Measurements from ENCODE around the gene SPEN.
"Not testable (repeated sequence)": the region's sequence is repeated elsewhere in the genome, so short reads cannot be mapped to it uniquely, and the experiment has no call there.

The SPEN gene

DNA sequence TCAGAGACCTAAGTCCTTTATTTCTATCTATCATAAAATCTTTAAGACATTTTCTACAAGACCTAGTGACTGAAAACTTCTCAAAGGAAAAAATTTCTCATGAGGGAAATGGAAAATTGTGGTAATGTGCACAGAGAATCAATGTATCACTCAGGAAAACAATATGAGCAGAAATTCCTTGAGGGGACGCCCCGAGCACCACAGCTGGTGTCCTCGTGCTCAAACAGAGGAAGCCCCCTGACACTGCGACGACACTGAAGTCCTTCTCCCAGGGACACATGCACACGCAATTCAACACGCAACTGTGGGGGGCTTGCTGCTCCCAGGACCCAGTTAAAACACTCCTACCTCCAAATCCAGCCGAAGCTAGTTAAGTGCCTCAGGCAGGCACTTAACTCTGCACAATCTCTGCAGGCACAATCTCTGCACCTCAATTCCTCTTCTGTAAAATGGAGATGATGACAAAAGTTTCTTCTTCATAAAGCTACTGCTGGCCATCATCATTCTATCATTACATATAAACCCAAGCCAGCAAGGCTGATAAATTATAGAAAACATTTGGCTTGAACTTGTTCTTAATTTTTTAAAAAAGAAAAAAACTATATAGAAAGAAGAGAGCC lies 112.4 kb downstream of the SPEN start:
- no peak for DNase-seq (ENCODE audit: low read depth in 2 of 2)

DNA sequence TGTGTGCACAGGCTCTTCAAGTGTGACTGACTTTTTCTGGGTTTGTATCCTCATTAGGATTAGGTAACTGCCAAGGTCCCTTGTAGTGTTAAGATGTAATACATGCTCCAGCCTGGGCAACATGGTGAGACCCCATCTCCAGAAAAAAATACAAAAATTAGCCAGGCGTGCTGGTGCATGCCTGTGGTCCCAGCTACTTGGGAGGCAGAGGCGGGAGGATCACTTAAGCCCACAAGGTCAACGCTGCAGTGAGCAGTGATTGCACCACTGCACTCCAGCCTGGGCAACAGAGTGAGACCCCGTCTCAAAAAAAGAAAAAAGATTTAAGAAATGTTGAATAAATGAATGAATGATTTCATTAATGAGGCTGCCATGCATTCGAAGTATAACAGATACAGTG lies 113.3 kb downstream of the SPEN start:
- DNase-seq (ENCODE audit: low read depth in 2 of 2) = no peak

DNA sequence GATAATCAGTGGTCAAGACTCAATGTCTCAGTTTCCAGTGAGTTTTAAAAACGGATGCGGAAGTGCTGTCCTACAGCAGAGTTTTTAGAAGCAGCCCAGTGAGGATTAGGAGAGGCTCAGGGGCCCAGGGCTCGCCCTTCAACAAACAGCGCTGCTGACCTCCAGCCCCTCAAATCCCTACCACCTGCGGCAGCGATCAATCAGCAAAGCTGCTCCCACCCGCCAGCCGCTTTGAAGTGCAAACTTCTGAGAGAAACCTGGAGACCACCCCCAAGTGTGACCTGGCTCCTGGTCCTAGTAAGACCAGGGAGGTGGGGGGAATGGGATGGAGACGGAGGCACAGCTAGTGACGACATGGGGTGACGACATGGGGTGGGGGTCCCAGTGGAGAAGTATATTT lies 114.0 kb downstream of the SPEN start:
- no peak for DNase-seq (ENCODE audit: low read depth in 2 of 2)

DNA sequence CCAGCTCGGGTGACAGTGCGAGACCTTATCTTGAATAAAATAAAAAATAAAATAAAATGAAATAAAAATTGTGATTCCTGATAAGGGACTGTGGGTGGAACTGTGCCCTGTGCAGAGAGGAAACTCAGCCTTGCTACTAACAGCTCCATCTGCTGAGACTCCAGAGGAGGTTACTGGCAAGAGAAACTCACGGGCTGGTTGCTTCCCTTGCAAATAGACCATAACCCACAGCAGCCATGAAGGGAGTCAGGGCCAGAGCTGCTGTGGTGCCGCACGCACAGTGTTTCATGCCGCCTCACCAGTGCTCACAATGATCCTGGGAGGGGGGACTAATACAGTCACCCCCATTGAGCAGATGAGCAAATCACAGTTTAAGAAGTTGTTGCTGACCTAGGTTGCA lies 114.7 kb downstream of the SPEN start:
- no peak for DNase-seq (ENCODE audit: low read depth in 2 of 2)

DNA sequence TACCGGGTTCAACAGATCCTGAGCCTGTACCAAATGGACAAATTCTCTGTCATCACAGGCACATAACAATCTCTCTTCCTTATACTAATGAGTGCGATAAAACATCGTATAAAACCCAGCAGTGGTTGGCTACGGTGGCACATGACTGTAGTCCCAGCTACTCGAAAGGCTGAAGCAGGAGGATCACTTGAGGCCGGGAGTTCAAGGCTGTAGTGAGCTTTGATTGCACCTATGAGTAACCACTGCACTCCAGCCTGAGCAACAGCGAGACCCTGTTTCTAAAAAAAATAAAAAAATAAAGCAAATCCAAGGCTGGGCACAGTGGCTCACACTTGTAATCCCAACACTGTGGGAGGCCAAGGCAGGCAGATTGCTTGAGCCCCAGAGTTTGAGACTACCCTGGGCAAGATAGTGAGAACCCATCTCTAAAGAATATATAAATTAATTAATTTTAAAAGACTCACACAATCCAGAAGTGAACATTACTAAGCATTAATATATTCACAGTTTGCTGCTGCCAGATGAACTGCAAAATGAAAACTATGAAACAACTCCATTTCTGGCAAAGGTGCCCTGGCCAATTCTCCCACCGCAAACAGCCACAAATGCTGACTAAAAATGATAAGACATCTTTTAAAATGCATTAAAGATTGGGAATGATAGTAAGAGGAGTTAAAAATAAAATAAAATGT lies 115.3 kb downstream of the SPEN start:
- DNase-seq (ENCODE audit: low read depth in 2 of 2) = no peak

DNA sequence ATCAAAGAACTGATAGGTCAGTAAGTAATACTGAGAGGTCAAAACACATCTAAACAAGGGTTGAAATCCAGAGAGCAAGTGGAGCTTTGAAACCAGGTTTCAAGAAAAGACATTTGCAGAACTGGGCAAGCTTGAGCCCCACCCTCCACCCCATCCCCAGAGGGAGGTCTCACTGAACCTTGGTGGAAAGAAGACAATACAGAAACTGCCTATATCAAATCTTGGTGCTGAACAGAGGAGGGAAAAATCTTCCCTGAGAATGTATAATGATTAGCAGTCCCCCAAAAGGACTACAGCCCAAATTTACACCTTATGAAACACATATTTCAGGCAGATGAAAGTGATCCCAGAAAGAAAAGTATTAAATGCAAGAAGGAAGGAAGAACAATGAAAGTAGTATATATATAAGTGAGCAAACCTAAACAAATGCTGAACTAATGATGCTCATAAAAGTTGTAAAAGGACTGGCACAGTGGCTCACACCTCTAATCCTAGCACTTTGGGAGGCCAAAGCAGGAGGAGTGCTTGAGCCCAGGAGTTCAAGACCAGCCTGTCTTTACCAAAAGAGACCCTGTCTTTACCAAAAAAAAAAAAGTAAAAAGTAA lies 116.0 kb downstream of the SPEN start:
- no peak for DNase-seq (ENCODE audit: low read depth in 2 of 2)

DNA sequence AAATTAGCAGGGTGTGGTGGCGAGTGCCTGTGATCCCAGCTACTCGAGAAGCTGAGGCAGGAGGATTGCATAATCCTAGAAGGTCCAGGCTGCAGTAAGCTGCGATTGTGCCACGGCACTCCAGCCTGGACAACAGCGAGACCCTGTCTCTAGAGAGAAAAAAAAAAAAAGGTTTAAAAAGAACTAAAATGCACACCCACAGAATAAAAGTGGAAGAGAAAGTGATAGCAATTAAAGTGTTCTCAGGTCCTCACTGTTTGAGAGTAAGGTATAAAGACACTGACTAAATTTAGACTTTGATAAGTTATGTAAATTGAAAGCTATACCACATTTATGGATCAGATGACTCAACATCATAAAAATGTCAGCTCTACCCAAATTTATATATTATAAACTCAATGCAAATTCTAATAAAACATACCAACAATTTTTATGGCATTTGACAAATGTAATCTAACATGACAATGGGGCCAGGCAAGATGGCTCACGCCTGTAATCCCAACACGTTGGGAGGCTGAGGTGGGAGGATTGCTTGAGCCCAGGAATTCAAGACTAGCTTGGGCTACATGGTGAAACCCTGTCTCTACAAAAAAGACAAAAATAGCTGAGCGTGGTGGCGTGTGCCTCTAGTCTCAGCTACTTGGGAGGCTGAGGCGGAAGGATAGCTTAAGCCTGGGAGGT lies 116.6 kb downstream of the SPEN start:
- no peak for DNase-seq (ENCODE audit: low read depth in 2 of 2)

DNA sequence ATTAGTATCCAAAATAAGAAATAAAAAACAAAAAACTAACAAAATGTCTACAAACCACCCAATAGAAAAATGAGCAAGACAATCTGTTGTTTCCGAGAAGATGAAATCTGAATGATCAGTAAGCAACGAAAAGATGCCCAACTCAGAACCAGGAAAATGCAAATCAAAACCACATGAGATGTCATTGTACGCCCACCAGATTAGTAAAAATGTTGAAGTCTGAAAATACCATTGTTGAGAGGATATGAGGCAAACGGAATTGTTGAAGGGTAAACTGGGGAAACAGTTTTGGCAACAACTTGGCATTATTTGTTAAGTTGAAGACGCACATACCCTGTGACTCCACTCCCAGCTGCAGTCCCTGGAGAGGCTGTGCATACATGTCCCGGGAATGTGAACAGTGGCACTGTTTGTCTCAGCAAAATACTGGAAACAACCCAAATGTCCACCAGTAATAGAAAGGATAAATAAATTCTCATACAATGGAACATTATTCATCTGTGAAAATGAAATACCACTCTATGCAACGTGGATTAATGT lies 117.8 kb downstream of the SPEN start:
- no peak for DNase-seq (ENCODE audit: low read depth in 2 of 2)

DNA sequence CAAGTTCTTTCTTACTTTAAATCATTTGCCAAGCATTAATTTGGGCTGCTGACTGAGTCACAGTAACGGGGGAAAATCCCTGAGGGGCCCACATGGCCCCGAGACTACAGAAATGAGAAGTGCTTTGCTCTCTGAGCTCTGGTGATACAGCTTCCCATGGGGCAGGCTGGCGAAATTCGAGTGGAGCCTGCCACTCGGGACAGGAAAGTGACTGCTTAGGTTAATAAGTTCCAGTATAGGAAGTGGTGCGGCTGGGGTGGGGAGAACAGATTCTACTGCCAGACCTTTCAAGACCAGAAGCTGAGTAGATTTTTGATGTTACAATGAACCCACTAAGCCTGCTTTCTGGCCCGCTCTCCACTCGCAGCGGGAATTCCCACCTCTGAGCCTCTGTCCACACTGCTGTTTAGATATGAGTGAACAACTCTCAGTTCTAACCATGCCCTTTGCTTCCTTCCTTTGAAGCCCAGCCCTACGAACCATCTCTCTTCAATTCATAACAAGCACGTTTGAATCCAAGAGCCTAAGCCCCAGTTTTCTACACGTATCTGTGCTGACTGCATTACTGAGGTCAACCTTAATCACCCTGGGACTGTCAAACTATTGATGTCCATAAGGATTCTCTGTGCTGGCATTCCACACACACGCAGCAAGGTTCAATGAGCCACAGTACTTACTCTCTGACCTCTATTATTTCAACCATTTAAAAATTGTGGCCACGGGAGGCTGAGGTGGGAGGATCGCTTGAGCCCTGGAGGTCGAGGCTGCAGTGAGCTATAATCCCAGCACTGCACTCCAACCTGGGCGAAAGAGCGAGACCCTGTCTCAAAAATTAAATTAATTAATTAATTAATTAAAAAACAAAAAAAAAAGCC lies 118.8 kb downstream of the SPEN start:
- no peak for DNase-seq (ENCODE audit: low read depth in 2 of 2)

DNA sequence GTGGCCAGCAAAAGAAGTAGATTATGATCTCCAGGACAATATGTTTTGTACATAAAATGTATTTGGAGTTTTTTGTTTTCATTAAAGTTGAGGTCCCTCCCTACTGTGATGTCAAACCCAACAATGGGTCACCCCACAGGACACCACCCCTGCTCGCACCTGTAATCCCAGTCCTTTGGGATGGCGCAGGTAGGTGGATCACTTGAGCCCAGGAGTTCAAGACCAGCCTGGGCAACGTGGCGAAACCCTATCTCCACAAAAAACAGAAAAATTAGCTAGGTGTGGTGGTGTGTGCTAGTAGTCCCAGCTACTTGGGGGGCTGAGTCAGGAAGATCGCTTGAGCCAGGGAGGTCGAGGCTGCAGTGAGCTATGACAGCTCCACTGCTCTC lies 119.4 kb downstream of the SPEN start:
- DNase-seq (ENCODE audit: low read depth in 2 of 2) = no peak

DNA sequence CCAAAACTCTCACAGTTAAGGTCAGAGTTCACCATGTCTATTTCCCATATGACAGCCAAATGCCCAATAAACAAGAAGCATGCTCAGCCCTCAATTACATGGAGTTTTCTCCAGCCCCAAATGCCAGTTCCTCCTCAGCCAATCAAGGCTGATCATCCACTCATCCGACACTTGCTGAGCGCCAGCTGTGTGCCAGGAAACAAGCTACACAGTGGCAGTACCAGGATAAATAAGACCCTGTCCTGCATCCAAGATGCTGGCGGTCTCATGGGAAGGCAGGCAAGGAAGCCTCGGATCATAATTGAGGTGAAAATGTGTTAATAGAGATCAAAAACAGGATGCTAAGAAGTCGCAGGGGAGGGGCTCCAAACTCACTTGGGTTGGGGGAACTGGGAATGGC lies 120.7 kb downstream of the SPEN start:
- DNase-seq (ENCODE audit: low read depth in 2 of 2) = no peak

DNA sequence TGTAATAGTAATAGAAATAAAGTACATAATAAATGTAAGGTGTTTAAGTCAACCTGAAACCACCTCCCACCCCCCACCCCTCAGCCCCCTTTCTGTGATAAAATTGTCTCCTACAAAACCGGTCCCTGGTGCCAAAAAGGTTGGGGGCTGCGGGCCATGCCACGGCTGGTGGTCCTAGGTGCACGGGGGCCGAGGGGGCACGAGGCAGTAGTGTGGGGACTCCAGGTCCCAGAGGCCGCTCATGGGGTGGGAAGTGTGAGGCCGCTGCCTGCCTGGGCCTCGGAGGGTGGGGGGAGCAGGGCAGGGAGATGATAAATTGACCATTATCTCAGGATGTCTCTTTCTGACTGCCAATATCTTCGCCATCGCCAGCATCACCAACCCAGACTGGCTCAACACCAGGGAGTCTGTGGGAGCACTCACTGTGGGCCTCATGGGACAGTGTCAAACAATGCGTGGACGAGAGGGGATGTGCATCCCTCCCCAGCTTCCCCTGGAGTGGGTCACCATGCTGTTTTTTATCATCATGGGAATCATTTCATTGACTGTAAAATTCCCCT lies 121.9 kb downstream of the SPEN start:
- DNase-seq (ENCODE audit: low read depth in 2 of 2) = no peak

DNA sequence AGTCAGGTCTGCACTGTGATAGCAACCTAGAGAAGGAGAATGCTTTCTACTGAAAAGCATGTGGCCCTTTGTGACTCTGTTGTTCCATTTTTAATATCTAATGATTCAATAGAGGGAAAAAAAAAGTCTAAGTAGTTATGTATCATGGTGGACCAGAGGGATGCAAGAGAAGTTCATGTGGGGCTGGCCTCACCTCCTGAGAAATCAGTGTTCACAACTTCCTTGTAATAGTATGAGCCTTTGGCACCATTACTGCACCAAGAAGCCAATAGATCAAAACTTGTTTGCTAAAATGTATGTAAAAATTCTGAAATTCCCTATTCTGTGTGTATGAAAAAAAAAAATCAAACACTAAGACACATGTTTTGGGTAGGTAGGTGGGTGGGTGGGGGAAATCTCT lies 123.4 kb downstream of the SPEN start:
- no peak for DNase-seq (ENCODE audit: low read depth in 2 of 2)

DNA sequence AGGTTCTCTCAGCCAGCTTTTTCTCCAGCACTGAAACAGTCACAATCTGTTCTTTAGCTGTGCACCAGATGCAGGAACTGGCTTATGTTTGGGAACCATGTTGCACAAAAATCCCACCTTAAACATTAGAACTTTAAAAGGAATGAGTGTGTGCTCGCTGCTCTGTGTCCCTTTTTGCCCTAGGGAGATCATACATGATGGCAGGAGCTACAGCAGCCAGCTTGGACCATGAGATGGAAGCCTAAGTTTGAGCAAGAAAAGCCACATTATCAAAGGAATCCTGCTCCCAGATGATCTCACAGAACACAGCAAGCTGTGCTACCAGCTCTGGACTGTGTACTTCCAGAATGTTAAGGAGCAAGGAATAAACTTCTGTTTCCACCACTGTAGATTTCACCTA lies 124.9 kb downstream of the SPEN start:
- no peak for DNase-seq (ENCODE audit: low read depth in 2 of 2)

DNA sequence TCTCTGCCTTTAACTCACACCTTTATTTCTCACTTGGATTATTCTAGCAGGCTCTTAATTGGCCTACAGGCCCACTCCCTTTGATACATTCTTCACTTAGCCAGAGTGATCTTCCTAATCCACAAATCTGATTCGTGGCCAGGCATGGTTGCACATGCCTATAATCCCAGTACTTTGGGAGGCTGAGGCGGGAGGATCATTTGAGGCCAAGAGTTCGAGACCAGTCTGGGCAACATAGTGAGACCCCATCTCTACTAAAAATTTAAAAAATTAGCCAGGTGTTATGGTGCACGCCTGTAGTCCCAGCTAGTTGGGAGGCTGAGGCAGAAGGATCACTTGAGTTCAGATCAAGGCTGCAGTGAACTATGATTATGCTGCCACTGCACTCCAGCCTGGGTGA lies 126.3 kb downstream of the SPEN start:
- DNase-seq (ENCODE audit: low read depth in 2 of 2) = no peak

DNA sequence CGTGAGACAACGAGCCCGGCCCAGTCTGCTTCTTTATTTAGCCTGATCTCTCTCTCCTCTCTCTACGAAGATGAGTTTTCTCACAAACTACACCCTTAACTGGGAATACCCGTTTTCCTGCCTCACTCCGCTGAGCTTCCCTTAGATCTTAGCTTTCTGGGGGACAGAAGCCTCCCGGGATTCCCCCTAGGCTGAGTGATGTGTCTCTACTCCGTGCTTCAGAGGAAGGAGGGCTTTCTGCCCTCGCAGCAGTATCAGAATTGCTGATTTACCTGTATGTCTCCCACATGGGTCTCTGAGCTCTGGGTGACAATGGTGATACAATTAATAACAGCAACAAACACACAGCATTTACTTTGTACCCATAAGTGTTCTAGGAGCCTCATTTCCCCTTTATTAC lies 127.3 kb downstream of the SPEN start:
- DNase-seq (ENCODE audit: low read depth in 2 of 2) = no peak

DNA sequence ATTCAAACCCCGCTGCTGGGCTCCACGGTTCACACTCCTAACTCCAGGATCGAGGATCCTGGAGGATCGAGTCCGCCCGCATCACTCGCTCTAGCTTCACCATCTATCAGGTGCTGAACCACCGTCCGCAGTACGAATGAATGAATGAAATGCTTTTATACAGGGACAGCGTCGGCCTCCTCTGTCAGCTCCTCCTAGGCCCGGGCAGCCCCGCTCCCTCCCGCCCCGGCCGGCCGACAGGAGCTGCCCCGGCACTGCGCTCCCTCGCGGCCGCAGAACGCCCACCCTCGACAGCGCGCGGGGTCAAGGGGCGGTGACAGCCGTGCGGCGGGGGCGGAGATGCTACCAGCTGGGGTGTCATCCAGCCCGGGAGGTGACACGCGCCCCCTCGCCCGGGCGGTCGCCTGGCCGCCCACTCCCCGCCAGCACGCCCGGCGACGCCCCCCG lies 127.9 kb downstream of the SPEN start:
- no peak for DNase-seq (ENCODE audit: low read depth in 2 of 2)

DNA sequence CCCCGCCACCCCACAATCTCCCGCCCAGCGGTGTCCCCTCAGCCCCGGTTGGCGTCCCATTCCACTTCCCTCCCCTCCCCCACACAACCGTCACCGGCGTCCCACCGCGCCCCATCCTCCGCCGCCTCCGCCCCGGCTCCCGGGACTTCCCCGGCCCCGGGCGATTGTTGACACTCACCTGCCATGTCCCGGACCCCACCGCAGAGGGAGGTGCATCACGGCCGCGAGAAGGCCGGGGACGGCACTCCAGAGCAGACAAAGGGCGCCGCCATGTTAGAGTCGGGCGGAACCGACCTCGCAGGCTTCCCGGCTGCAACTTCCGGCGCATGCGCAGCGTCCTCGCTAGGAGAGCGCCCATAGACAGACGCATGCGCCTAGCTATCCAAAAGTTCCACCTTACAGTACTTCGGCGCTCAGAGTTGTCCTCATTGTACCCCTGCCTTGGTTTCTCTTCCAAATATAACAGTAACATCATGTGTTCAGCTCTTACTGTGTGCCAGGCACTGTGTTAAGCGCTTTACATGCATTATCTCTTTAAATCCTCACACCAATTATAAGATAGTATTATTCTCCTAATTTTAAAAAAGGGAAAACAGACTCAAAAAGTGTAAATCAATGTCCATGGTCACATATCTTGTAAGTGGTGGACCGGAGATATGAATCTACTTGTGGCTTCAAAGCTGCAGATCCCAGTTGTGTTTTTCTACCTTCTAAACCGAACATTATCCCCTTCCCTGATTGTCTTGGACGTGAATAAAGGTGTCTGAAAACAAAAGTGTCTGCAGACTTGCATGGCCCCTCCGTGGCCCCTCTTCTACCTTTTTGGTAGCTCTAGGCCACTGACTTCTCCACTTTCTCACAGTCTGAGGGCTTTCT lies 128.5 kb downstream of the SPEN start, which contains the start of gene ZBTB17:
Gene ZBTB17, minus strand, starts transcription at position 297 of the 876 bp plus-strand sequence. CDS start 27,606 bp downstream, outside the sequence.
- peak; percentile 72 to 73 for DNase-seq (ENCODE audit: low read depth in 2 of 2)

DNA sequence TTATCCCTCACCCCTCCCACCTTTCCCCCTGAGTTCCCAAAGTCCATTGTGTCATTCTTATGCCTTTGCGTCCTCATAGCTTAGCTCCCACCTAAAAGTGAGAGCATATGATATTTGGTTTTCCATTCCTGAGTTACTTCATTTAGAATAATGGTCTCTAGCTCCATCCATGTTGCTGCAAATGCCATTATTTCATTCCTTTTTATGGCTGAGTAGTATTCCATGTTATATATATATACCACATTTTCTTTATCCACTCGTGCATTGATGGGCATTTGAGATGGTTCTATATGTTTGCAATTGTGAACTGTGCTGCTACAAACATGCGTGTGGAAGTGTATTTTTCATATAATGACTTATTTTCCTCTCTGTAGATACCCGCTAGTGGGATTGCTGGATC lies 130.4 kb downstream of the SPEN start:
- not testable (repeated sequence) for DNase-seq (ENCODE audit: low read depth in 2 of 2)

DNA sequence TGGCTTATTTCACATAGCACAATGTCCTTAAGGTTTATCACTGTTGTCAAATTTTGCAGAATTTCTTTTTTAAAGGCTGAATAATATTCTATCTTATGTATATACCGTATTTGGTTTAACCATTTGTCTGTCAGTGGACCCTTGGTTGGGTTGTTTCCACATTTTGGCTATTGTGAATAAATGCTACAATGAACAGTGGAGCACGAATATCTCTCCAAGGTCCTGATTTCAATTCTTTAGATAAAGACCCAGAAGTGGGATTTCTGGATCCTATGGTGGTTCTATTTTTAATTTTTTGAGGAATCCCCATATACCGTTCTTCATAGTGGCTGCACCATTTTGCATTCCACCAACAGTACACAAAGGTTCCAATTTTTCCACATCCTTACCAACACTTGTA lies 134.2 kb downstream of the SPEN start:
- no peak for DNase-seq (ENCODE audit: low read depth in 2 of 2)
